Measurements from ENCODE around the gene NRDC. TPM values are rescaled to one million over a fixed set of nuclear protein-coding genes. Genes with fewer than 3 reads are reported as not detected.
A peak's percentile ranks its signal among the peaks of the same experiment; 100 is the strongest.

NRDC gene
- total and polyA plus RNA-seq, 9 of the 15 experiments (the other 6 are each of a cell fraction or from before 2014, with no cell fraction given), result 102 to 371 (median 201) TPM

GRCh38 chr1:51850420-51851223, 27.9 kb downstream of the NRDC start (continued):
- TF ChIP-seq ZNF592 (IDR thresholded peaks at IDR 0.05) (peak; percentile 90), KDM1A (IDR thresholded peaks at IDR 0.05) (peak in 1 of 2 experiments; percentile 40; a peak in 1 of 4 replicates), L3MBTL2 (IDR thresholded peaks at IDR 0.05) (peak; percentile 54), PATZ1 (CRISPR knock-in tag; IDR thresholded peaks at IDR 0.05; ENCODE audit: borderline replicate concordance) (no peak), PCBP2 (IDR thresholded peaks at IDR 0.05; ENCODE audit: low read depth, low read length, poor library complexity, severe bottlenecking) (no peak), PHB (CRISPR knock-in tag; IDR thresholded peaks at IDR 0.05) (no peak), ZNF780A (CRISPR knock-in tag; IDR thresholded peaks at IDR 0.05) (no peak), HMG20B (CRISPR knock-in tag; IDR thresholded peaks at IDR 0.05) (no peak), ZFX (CRISPR knock-in tag; IDR thresholded peaks at IDR 0.05) (peak; percentile 42), TRIM24 (IDR thresholded peaks at IDR 0.05) (peak; percentile 36 to 61; a peak in 3 of 4 replicates), KLF10 (CRISPR knock-in tag; IDR thresholded peaks at IDR 0.05) (no peak), NR3C1 (CRISPR knock-in tag; IDR thresholded peaks at IDR 0.05) (no peak), ZNF146 (CRISPR knock-in tag; IDR thresholded peaks at IDR 0.05; ENCODE audit: unreplicated experiment) (no peak), YBX1 (IDR thresholded peaks at IDR 0.05) (no peak), MITF (IDR thresholded peaks at IDR 0.05) (peak; percentile 71), ZNF707 (CRISPR knock-in tag; conservative IDR thresholded peaks at IDR 0.05) (no peak), ZZZ3 (IDR thresholded peaks at IDR 0.05) (no peak), ESRRA (IDR thresholded peaks at IDR 0.05; ENCODE audit: borderline replicate concordance, low read depth) (0 out of 2 replicates have a peak, but pooled peaks have one; percentile 19), NFRKB (IDR thresholded peaks at IDR 0.05; ENCODE audit: low read depth) (no peak), XRCC4 (IDR thresholded peaks at IDR 0.05; ENCODE audit: extremely low read depth, insufficient read depth, insufficient read length) (no peak)
- TF ChIP-seq, protein P1, sequence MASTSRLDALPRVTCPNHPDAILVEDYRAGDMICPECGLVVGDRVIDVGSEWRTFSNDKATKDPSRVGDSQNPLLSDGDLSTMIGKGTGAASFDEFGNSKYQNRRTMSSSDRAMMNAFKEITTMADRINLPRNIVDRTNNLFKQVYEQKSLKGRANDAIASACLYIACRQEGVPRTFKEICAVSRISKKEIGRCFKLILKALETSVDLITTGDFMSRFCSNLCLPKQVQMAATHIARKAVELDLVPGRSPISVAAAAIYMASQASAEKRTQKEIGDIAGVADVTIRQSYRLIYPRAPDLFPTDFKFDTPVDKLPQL (IDR thresholded peaks at IDR 0.05; ENCODE audit: extremely low read depth, insufficient read length), result no peak
